Peyer's patch (tissue), 4 donors: ENCODE results near the gene SERTAD1. TPM values are rescaled to one million over a fixed set of nuclear protein-coding genes. Genes with fewer than 3 reads are reported as not detected.
A peak's percentile ranks its signal among the peaks of the same experiment; 100 is the strongest.
"Not testable (repeated sequence)": the region's sequence is repeated elsewhere in the genome, so short reads cannot be mapped to it uniquely, and the experiment has no call there.

Experiments used
- DNase-seq, 3 donors: peaks; one replicate each; pipeline ENCODE4 v3.0.0-alpha.2; 2017 to 2019
- H3K27ac ChIP-seq, 4 donors: fragments of 200-600 bp; sonication (generic); one replicate each; pipeline ENCODE4 v1.5.1; 2016 to 2019
- H3K27me3 ChIP-seq, 2 donors: fragments of 200-600 bp; sonication (generic); one replicate each; pipeline ENCODE4 v1.5.1; 2019
- H3K36me3 ChIP-seq, 3 donors: fragments of 200-600 bp; sonication (generic); one replicate each; pipeline ENCODE4 v1.5.1; 2016 to 2019
- H3K4me1 ChIP-seq, 4 donors: fragments of 200-600 bp; sonication (generic); one replicate each; pipeline ENCODE4 v1.5.1; 2016 to 2019
- H3K4me3 ChIP-seq, 4 donors: fragments of 200-600 bp; sonication (generic); 1 replicate in 3 of 4; 2 replicates in 1 of 4; pipeline ENCODE4 v1.5.1; 2016 to 2019; ENCODE audit warnings: mild to moderate bottlenecking in 1 of 4
- H3K9me3 ChIP-seq, 4 donors: fragments of 200-600 bp; sonication (generic); one replicate each; pipeline ENCODE4 v1.5.1; 2016 to 2019; ENCODE audit warnings: mild to moderate bottlenecking in 1 of 4
- POLR2A ChIP-seq, 2 donors: fragments of 450-650 bp; IDR thresholded peaks; one replicate each; pipeline ENCODE4 v1.5.1; 2017; ENCODE audit warnings: antibody characterized with exemption in 2 of 2, mild to moderate bottlenecking in 2 of 2, moderate library complexity in 2 of 2
- total RNA-seq, 4 donors: library from RNA; depleted of rRNA; stranded (reverse); fragments of >200 nt; gene quantifications; one replicate each; pipeline ENCODE4 v1.1.0, GENCODE V29; 2016
- TF ChIP-seq, protein P1 (sequence below), 6 experiments: fragments of 450-650 bp in 4 of 6; fragments of 200-600 bp in 2 of 6; sonication (generic) in 1 of 6; IDR thresholded peaks; one replicate each; pipeline ENCODE4 v1.5.1; 2017 to 2019; ENCODE audit warnings: antibody characterized with exemption in 6 of 6, mild to moderate bottlenecking in 3 of 6, moderate library complexity in 1 of 6

Gene SERTAD1
- total RNA-seq, 4 donors from 2014 or later: 4.1 to 18.2 (median 11.6) TPM

DNA sequence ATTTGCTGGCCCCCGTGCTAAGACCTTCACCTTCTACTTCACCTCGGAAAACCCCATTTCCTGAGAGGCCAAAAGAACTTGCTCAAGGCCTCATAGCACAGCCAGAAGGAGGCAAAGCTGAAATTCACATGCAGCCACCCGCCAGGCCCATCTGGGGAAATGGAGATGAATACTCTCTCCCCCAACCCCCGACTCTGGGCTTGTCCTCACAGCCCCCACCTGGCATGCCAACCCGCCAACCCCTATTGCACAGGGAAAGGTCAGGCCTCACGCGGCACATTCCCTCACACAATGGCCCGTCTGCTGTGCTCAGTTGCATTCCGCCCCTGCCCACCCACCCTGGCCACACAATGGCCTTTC lies 15.8 kb downstream of the SERTAD1 start:
- no peaks in the 10 kb centered on the region for H3K4me1 ChIP-seq
- H3K27ac ChIP-seq: peak overlapping the region in 1 of 4 donors; percentile 36
- TF ChIP-seq, protein P1, sequence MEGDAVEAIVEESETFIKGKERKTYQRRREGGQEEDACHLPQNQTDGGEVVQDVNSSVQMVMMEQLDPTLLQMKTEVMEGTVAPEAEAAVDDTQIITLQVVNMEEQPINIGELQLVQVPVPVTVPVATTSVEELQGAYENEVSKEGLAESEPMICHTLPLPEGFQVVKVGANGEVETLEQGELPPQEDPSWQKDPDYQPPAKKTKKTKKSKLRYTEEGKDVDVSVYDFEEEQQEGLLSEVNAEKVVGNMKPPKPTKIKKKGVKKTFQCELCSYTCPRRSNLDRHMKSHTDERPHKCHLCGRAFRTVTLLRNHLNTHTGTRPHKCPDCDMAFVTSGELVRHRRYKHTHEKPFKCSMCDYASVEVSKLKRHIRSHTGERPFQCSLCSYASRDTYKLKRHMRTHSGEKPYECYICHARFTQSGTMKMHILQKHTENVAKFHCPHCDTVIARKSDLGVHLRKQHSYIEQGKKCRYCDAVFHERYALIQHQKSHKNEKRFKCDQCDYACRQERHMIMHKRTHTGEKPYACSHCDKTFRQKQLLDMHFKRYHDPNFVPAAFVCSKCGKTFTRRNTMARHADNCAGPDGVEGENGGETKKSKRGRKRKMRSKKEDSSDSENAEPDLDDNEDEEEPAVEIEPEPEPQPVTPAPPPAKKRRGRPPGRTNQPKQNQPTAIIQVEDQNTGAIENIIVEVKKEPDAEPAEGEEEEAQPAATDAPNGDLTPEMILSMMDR (IDR thresholded peaks at IDR 0.05): no peak
- no peaks in the 10 kb centered on the region for H3K9me3 ChIP-seq
- H3K4me3 ChIP-seq: no peak overlapping the region
- no peak for DNase-seq
- no peaks in the 10 kb centered on the region for H3K27me3 ChIP-seq
- H3K36me3 ChIP-seq: no peaks in the 10 kb centered on the region

DNA sequence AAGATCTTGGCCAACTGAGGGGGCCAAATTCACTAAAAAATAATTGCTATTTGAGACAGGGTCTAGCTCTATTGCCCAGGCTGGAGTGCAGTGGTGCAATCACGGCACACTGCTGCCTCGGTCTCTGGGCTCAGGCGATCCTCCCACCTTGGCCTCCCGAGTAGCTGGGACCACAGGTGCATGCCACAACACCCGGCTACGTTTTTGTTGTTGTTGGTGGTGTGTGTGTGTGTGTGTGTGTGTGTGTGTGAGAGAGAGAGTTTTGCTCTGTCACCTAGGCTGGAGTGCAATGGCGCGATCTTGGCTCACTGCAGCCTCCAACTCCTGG lies 17.2 kb downstream of the SERTAD1 start:
- not testable (repeated sequence) for H3K4me3 ChIP-seq, H3K27ac ChIP-seq, H3K9me3 ChIP-seq, H3K36me3 ChIP-seq, DNase-seq, H3K27me3 ChIP-seq, H3K4me1 ChIP-seq

DNA sequence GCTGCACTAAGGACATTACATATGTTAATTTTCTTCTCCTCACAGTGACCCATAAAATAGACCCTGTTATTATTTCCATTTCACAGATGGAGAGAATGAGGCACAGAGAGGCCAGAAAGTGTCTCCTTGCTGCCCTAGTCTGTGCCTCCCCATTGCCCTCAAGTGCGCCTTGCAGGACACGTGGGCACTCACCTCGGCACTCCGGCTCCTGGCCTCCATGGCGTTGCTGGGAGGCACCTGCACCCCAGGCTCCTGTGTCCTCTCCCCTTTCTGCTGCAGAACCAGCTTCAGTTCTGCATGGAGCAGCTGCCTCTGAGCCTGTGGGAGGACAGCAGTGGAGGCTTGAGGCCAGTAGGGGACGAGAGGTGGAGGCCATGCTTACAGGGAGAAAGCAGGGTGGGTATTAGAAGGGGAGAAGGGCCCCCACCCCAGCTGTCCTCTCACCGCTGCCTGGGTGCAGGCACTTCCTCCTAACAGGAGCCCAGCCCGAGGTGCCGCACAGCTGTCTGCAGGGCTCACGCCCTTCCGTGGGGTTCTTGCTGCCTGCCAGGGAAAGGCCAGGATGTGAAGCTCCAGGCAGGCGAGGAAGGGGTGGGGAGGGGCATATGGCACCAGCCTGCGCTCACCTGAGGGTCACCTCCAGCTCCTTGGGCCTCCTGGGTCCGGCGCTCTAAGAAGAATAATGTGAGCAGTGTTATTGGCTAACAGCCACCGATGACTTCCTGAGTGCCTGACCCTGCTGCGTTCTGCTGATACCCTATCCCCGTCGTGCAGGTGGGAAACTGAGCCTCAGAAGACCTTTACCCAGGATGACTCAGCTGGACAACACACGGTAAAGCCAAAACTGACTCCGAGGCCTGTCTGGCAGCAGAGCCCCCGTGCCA lies 17.8 kb downstream of the SERTAD1 start:
- no peaks in the 10 kb centered on the region for H3K27me3 ChIP-seq
- H3K4me1 ChIP-seq: peaks cover 0 to 4% (median 1%) of the 10 kb centered on the region in 4 donors
- H3K36me3 ChIP-seq: no peaks in the 10 kb centered on the region
- H3K27ac ChIP-seq: peak overlapping the region in 1 of 4 donors; percentile 32
- H3K4me3 ChIP-seq: no peak overlapping the region
- DNase-seq: peak in 1 of 3 donors; percentile 56
- TF ChIP-seq, protein P1 (IDR thresholded peaks at IDR 0.05): no peak
- no peak for TF ChIP-seq POLR2A (IDR thresholded peaks at IDR 0.05)
- no peaks in the 10 kb centered on the region for H3K9me3 ChIP-seq

DNA sequence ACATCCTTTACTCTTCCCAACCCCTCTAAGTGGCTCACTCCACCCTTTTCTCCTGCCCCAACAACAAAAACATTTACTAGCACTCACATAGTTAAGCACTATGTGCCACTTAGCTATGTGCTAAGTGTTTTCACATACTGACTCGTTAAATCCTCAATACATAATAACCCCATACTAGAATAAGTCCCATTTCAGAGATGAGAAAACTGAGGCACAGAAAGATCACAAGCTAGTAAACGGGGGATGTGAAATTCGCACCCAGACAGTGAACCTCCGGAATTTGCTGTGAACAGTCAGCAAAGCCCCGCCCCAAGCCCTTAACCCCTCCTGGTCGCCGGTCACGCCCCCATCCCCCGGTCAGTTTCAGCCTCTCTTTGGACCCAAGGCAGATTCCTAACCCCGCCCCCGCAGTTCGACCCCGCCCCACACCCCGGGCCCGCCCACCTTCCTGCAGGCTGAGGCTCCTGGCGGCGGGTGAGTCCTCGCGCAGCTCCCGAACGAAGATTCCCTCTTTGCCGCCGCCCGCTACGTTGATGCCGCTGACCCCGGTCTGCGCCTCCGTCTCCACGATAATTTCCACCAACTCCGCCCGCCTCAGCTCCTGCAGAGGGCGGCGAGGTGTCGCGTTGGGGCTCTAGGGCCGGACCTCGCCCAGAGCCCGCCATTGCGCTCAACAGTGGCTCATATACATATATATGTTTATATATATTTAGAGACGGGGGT lies 22.4 kb downstream of the SERTAD1 start:
- H3K4me3 ChIP-seq: peak overlapping the region; percentile 66 to 77 (median 70)
- H3K9me3 ChIP-seq: no peaks in the 10 kb centered on the region
- peak overlapping the region; percentile 73 to 88 (median 84) for H3K27ac ChIP-seq
- H3K4me1 ChIP-seq: peaks cover 0 to 9% (median 2%) of the 10 kb centered on the region in 4 donors
- TF ChIP-seq, protein P1 (IDR thresholded peaks at IDR 0.05): peak in 4 of 6 experiments; percentile 8 to 27 (median 14)
- peak in 1 of 2 donors; percentile 33 for TF ChIP-seq POLR2A (IDR thresholded peaks at IDR 0.05)
- no peaks in the 10 kb centered on the region for H3K27me3 ChIP-seq
- no peaks in the 10 kb centered on the region for H3K36me3 ChIP-seq
- DNase-seq: peak; percentile 94 to 97 (median 94)

DNA sequence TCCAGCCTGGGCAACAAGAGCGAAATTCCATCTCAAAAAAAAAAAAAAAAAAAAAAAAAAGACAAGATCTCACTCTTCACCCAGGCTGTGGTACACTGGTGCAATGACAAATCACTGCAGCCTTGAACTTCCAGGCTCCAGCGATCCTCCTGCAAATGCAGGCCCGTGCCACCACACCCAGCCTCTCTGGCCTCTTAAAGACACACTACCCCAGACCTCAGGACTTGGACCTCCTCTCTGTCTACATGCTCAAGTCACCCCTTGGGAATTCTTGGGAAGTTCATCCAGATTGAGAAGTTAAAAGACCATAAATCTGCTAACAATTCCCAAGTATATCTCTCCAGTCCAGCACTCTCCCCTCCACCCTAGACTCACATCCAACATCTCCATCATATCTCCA lies 25.2 kb downstream of the SERTAD1 start:
- no peak for DNase-seq
- TF ChIP-seq, protein P1 (IDR thresholded peaks at IDR 0.05): no peak
- no peak for TF ChIP-seq POLR2A (IDR thresholded peaks at IDR 0.05)
- H3K27ac ChIP-seq: no peak overlapping the region
- H3K4me1 ChIP-seq: peaks cover 0 to 11% (median 2%) of the 10 kb centered on the region in 4 donors
- H3K36me3 ChIP-seq: no peaks in the 10 kb centered on the region
- H3K9me3 ChIP-seq: no peaks in the 10 kb centered on the region
- no peaks in the 10 kb centered on the region for H3K27me3 ChIP-seq
- no peak overlapping the region for H3K4me3 ChIP-seq
